DMS 273 (cell line): Measurements from ENCODE around the gene GAA.
A peak's percentile ranks its signal among the peaks of the same experiment; 100 is the strongest.

ENCODE experiments used
- DNase-seq: peaks from one replicate; lab custom pipeline; 2025; ENCODE audit not compliant: unreplicated experiment; lab: John Stamatoyannopoulos, UW

The GAA gene

GRCh38 chr17:80101011-80101945, at the start of gene GAA:
GAA (plus strand) TSS chr17:80101581; CDS start chr17:80104587, 3,006 bp downstream.
- DNase-seq: peak; percentile 97

DNA sequence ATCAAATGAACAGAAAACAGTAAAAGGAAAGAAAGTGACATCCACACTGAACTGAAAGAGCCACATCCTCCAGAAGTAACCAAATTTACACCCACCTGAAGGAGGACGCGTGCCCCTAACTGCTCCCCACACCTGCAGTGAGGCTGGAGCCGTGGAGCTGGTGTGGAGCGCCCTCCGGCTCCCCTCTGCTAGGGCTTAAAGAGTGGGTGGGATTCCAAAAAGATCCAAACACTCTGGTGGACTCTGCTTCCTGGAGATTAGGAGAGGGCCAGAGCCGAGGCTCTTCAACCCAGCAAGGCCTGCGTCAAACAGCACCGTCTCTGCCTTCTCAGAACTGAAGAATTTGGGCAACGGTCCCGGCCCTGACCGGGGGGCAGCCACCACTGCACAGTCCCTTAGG, 49.7 kb upstream of the GAA start:
- DNase-seq: no peak

- DNase-seq: no peak
Measured at GRCh38 chr17:80053102-80053501, 48.3 kb upstream of the GAA start.

GRCh38 chr17:80055597-80055996, 45.8 kb upstream of the GAA start:
- DNase-seq: no peak

GRCh38 chr17:80058311-80058955, 42.9 kb upstream of the GAA start:
- DNase-seq: no peak

- no peak for DNase-seq
Measured at GRCh38 chr17:80060644-80061043, 40.7 kb upstream of the GAA start.

DNA sequence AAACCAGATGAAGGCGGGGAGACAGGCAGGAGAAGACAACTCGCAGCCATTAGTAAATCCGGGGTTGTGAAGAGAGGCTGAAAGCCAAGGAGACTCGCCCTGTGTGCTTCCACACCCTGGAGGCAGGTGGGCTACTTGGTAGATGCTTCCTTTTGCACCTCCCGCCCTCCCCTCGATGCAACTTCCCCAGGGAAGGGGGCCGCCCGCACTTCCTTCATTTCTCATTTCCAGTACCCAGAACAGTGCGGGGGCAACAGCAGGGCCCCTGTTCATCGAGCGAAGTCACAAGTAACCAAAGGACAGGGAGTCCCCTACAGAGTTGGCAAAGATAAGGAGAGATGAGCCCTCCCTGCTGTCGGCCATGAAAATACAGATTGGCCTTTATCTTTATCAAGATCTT, 40.0 kb upstream of the GAA start:
- no peak for DNase-seq

DNA sequence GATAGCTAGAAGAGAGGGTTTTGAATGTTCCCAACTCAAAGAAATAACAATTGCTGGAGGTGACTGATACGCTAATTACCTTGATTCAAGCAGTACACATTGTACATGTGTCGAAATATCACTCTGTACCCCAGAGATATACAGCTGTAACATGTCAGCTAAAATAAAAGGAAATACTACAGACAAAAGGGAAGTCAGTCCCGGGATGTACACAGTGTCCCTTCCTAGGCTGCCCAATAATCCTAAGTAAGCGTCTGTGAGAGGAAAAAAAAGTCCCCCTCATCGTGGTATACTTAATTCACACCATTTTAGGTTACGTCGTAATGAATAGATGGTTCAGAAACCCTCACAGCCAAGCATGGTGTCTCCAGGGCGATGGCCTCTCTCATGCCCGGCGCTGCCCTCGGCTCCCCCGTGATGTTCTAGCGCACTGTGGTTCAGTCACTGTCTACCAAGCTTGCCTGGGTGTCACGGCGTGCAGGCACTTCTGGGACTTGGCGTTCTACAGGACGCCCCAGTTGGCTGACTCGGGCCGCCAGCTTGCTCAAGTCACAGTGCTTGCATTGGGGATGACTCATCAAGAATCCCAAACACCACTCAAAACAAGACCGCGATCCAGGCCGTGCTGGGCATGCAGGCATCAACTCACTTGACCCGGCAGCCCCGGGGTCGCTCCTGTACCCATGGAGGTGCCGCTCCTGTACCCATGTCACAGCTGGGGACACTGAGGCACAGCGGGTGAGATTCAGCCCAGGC, 37.4 kb upstream of the GAA start:
- DNase-seq: no peak

- no peak for DNase-seq
Measured at GRCh38 chr17:80064696-80065095, 36.7 kb upstream of the GAA start.

DNA sequence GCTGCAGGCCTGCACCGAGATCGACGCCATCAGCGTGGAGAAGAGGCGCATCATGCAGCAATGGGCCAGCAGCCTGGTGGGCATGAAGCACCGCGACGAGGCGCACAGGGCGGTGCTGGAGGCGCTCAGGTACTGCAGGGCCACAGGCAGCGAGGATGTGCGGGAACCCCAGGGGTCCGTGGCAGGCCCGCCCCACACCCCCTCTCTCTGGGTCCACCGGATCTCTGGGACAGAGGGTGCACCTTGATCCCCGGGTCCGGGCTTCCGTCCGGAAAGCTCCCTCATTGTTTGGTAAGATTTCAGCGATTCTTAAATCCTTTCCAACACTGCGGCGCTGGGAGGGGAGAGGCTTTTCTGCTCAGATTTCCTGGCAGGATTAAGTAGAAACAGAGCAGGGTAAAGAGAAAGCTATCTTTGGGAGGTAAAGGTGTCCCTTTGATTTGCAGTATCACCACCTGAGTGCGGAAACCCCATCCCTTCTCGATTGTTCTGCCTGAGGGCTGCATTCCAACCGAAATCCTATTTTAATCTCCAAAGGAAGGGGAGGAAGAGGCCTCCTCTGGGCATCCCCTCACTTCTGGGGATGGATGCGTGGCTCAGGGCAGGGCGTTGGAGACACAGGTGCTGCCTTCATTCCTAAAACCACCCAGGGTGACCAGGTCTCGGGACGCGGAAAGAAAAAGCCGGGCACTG, 35.8 kb upstream of the GAA start:
- no peak for DNase-seq

- no peak for DNase-seq
Measured at GRCh38 chr17:80067393-80067986, 33.9 kb upstream of the GAA start.

GRCh38 chr17:80068301-80069222, 32.8 kb upstream of the GAA start:
- DNase-seq: no peak

DNA sequence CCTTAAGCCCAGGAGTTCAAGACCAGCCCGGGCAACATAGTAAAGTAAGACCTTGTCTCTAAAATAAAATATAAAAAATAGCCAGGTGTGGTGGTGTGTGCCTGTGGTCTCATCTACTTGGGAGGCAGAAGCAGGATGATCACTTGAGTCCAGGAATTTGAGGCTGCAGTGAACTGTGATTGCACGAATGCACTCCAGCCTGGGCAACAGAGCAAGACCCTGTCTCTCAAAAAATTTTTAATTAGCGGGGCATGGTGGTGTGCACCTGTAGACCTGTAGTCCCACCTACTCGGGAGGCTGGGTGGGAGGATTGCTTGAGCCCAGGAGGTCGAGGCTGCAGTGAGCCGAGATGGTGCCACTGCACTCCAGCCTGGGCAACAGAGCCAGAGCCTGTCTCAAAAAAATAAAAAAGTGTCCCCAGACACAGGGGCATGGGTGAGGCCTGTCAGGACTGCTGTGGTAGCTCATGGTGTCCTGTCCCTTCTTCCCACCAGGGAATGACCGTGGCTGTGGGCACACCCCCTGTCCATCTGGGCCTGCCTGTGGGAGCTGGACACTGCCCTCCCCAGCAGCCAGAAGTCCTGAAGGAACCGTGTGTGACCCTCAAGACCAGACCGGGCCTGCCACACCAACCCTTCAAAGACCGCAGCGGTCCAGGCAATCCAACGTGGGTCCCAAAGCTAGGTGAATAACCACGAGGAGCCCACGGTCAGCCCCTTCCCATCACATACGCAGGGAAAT, 30.8 kb upstream of the GAA start:
- no peak for DNase-seq

DNA sequence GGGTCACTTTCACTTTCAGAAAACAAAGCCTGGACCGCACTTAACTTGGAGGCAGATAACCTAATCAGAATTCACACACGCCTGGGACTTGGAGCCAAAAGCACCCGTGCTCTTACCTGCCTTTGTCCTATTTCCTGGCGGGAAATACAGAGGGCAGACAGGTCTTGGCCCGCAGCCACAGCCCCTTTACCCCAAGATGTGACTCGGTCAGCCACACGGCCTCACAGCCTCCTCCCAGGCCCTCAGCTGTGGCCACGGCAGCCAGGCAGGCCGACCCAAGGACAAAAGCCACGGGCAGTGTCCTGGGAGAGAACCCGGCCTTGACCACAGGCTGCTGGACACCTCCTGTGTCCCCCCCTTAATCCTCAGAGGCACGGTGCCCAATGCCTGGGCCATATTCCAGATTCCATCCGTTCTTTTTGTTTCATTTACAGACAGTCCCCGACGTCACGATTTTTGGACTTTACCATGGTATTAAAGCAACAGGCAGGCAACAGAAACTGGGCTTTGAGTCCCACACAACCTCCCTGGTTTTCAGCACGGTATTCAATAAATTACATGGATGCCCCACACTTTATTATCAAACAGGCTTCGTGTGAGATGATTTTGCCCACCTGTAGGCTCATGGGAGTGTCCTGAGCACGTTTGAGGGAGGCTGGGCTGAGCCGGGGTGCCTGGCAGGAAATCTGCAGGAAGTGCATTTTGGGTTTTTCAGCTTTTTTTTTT, 30.1 kb upstream of the GAA start:
- no peak for DNase-seq

- no peak for DNase-seq
Measured at GRCh38 chr17:80072410-80072809, 29.0 kb upstream of the GAA start.

DNA sequence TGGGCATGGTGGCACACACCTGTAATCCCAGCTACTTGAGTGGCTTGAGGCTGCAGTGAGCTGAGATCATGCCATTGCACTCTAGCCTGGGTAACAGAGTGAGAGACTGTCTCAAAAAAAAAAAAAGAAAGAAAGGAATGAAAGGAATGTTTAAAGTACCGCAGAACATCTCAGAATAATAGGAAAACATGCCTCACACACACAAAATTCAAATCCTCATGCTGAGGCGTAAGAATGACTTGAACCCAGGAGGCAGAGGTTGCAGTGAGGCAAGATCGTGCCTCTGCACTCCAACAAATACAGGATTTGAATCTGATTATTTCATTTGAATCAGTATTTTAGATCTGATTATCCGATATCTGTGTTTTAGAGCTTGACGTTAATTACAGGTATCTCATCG, 21.3 kb upstream of the GAA start:
- DNase-seq: no peak

DNA sequence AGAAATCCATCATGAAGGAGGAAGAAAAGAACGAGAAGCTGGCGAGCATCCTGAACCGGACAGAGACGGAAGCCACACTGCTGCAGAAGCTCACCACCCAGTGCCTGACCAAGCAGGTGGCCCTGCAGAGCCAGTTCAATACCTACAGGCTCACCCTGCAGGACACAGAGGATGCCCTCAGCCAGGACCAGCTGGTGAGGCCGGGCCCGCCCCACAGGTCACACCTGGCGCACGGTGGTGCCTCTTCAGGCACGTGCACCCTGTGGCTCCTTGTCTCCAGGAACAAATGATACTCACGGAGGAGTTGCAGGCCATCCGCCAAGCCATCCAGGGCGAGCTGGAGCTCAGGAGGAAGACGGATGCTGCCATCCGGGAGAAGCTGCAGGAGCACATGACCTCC, 19.8 kb upstream of the GAA start:
- DNase-seq: no peak

DNA sequence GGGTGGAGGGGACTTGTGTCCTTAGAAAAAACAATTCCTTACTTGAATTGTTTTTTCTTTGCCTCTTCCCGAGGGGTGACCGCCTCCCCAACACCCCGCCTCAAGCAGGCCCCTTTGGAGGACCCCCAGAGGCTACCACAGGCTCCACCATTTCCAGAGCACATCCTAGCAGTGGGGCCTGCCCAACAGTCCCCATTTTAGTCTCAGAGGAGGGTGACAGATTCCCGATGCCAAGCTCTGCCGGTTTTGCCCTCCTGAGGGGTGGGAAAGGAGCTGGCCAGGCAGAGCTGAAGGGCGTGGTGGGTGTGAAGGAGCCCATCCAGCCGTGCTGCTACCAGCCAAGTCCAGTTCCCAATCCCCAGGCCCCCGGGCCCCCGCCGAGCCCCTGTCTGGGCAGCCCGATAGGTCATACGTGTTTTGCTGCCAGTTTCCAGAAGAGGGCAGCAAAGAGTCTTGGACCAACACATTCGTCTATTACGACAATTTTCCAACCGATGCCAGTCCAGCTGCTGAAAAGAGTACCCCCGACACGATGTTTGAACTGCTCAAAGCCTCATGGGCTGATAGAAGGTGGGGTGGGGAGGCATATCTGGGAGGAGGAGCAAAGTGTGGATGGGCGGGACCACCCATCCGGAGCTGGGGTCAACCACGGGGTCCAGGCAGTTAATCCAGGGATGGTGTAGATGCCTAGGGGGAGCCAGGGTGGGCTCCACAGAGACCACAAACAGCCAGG, 18.8 kb upstream of the GAA start:
- DNase-seq: peak; percentile 87
